ENCODE results near the gene ADGRD1.
"Not testable (repeated sequence)": the region's sequence is repeated elsewhere in the genome, so short reads cannot be mapped to it uniquely, and the experiment has no call there.

ADGRD1 gene

GRCh38 chr12:131106349-131106941 is 152.7 kb downstream of the ADGRD1 start:
- DNase-seq: no peak

GRCh38 chr12:131108177-131108955 is 154.7 kb downstream of the ADGRD1 start:
- no peak for DNase-seq

DNA sequence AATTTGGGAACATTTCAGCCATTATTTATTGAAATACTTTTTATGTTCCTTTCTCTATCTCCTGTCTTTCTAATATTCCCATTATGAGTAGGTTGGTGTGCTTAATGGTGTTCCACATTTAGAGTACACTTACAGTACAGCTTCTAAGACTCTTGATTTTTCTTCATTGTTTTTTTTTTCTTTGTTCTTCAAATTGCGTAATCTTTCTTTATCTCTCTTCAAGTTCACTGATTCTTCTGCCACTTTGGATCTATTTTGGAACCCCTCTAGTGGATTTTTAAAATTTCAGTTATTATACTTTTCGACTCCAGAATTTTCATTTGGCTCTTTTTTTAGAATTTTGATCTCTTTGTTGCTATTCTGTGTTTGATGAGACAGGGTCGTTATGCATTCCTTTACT is 157.7 kb downstream of the ADGRD1 start:
- no peak for DNase-seq

DNA sequence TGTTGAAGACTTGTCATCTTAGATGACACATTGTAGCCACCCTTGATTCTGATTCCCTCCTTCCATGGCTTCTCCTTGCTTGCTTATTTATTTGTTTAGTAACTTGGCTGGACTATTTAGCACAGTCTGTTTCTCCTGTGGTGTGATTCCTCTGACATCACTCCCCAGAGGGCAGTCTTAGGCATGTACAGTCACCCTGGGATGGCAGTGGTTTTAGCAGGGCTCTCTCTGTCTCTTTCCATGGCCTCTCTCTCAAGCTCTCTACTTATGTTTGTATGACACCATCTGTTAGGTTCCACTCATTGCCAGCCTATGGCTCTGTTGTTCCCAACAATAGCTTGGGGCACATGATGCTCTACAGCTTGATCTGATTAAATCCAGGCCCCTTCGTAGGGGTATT is 158.3 kb downstream of the ADGRD1 start:
- DNase-seq: no peak

DNA sequence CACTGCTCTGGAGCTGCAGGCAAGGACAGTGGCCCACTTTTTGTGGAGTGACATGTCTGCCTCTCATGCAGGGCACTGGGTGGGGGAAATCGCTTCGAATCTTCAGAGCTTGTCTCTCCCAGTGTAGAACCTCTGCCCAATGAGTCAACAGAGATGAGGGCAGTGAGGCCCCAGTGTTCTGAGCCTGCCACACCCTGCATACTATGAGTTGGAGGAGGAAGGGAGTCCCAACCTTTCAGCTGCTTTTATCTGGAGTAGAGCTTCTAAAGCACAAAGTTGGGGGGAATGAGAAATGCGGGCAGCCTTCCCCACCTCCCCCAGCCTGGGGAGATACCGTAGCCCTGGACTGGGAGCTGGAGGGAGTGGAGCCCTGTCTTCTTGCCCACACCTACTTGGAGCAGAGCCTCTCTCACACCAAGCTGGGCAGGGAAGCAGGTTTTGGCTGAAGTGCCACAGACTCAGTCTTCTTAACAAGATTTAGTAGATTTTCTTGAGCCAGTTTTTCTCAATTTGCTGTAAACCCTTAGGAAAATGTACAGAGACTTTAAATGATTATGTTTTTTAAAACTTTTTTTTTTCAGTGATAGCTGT is 159.1 kb downstream of the ADGRD1 start:
- no peak for DNase-seq

GRCh38 chr12:131113568-131114270 is 160.0 kb downstream of the ADGRD1 start:
- no peak for DNase-seq

DNA sequence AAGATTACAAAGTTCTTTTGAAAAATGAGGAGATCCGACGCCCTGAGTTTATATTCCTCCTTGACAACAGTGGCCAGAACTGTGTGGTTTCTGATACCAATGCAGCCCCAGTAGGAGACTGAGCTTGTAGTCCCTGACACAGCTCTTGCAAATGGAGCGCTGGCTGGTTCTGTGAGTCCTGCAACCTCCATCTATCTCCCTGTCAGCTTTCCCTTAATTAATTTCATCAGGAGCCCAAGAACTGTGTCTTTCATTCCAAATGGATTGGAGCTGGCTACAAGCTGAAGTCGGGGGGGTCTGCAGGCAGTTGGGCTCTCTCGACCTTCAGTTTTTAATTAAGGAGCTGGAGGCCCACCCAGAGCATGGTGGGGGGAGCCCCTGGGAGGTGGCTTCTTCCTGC is 160.6 kb downstream of the ADGRD1 start:
- DNase-seq: no peak

DNA sequence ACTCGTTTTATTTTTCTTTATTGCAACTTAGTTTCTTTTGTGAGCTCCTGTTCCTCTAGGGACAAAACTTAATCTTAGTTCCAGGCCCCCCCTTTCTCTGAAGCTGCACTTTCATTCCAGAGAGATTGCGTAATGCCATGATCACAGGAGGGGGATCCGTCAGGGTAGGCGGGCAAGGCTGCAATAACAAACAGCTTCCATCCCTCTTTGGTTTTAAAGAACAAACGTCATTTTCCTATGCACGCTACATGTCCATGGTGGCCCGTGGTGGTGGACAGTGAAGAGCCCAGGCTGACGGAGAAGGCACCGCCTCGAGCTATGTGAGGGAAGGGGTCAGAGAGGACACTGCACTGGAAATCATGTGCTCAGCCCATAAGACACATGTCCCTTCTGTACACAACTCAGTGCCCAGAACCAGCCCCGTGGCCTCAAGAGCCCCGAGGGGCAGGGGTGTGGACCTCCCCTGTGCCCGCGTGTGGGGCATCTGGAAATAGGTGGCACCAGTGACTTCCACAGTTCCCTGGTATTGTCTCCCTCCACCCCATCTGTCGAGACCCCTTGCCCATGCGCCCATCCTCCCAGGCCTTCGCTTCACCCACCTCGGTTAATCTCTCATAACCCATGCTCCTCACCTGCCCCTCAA is 161.4 kb downstream of the ADGRD1 start:
- no peak for DNase-seq

GRCh38 chr12:131115766-131116467 is 162.2 kb downstream of the ADGRD1 start:
- DNase-seq: no peak

GRCh38 chr12:131116468-131117117 is 162.9 kb downstream of the ADGRD1 start:
- DNase-seq: peak; percentile 25

GRCh38 chr12:131117438-131118245 is 163.9 kb downstream of the ADGRD1 start:
- no peak for DNase-seq

GRCh38 chr12:131118371-131118770 is 164.7 kb downstream of the ADGRD1 start:
- DNase-seq: no peak

DNA sequence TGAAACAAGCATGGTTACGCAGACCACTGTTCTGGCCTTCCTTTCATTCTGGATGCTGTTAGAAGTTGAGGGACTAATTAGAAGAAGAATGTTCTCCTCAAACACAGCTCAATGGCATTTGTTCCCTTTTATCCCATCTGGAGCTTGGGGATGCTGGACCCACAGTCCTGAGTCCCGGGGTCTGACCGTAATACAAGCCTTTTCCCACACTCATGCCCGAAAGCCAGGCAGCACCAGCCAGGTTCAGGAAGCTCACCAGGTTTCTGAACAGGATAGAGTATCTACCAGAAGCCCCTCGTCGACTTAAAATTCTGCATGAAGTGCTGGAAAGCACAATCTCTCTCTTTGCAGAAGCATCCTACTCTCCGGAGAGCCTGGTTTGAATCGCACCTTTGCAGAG is 165.6 kb downstream of the ADGRD1 start:
- DNase-seq: not testable (repeated sequence)

DNA sequence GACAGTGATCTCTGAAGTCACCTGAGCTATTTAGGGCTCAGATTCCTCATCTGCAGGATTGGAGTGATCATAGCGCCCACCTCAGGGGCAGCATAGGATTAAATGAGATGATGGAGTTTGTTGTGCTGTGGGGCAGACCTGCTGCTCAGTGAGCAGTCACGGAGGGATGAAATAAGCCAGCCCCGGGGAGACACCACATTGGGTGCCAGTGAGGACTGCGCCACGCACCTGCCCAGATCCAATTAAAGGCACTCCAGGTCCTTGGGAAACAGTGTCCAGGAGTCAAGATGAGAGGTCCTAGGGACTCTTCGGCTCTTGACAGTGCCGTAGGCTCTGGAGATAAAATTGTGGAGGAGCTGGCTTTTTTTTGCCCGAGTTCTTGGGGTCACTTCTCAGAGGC is 166.2 kb downstream of the ADGRD1 start:
- no peak for DNase-seq

DNA sequence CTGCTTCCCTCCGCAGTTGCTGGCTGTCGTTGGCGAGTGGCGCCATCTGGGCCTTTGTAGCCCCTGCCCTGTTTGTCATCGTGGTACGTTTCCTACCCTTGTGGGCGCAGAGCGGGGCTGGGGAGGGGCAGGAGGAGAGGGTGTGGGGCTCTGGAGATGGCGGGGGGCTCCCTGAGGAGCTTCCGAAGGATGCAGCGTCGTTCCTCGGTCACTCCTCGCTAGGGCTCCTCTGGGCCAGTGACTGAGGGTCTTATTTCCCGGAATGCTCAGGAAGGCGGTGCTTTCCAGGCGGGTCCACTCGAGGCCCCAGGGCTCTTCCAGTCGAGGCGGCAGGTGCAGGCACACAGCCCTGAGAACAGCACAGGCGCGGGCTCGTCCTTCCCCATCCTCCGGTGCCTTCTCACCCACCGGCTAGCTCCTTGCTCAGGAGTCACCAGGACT is 167.1 kb downstream of the ADGRD1 start:
- DNase-seq: no peak

GRCh38 chr12:131121705-131122405 is 168.1 kb downstream of the ADGRD1 start:
- peak; percentile 85 for DNase-seq

- no peak for DNase-seq
Observed at GRCh38 chr12:131122631-131123030, 168.9 kb downstream of the ADGRD1 start.

GRCh38 chr12:131123817-131124216 is 170.1 kb downstream of the ADGRD1 start:
- no peak for DNase-seq

DNA sequence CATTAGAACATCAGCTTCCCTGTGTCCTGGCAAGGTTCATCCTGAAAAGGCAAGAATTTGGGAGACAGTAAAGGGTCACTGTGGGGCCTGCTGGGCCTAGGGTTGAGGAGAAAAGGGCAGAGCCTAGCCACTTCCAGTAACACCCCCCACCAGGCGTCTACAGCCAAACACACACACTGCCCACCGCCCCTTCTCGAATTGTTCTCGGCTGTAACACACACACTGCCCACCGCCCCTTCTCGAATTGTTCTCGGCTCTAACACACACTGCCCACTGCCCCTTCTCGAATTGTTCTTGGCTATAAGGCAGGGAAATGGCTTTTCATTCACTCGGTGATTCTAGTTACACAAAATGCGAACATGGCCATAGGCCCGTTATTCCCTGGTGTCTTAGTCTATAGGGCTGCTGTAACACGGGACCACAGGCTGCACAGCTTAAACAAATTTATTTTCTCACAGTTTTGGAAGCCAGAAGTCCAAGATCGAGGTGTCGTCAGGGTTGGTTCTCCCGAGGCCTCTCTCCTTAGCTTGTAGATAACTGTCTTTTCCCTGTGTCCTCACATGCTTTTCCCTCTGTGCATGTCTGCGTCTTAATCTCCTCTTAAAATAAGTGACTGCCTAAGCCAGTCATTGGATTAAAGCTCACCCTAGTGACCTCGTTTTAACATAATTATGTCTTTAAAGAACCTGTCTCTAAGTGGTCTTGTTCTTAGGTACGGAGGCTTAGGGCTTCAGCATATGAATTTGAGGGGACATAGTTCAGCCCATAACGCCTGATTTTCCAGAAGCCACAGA is 171.0 kb downstream of the ADGRD1 start:
- no peak for DNase-seq
